ENCODE measurements around the gene PXDC1.

DNA sequence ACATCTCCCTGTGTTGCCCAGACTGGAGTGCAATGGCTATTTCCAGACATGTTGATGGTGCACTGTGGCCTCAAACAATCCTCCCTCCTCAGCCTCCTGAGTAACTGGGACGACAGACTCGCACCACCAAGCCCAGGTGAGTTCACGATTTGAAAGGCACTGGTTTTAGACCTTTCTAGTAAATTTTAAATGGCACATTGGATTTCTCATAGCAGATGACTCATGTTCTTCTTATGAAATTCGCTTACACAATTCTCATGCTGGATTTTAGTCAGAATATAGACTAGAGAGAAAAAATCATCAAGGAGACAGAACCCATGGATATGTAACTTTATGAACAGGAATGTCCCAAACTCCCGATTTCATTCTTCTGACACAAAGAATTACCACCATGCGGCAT lies 18.1 kb upstream of the PXDC1 start:
- TF ChIP-seq CTCF (IDR thresholded peaks at IDR 0.05) (no peak), POLR2AphosphoS5 (IDR thresholded peaks at IDR 0.05) (no peak), POLR2A (IDR thresholded peaks at IDR 0.05) (no peak)

Data from stomach (tissue), 4 donors.